IMR-90 (cell line): ENCODE measurements around the gene SLC9C2. TPM values are rescaled to one million over a fixed set of nuclear protein-coding genes. Genes with fewer than 3 reads are reported as not detected.

Source experiments
- ATAC-seq: fragments of 200-7000 bp; cut with Tn5 transposase; 2 replicates; pipeline ENCODE4 v1.9.1; 2020; ENCODE audit warnings: low read depth, mild to moderate bottlenecking, moderate library complexity
- BruUV-seq: library from RNA; stranded (reverse); fragments of 400-500 nt; replicated peaks from 2 replicates; lab custom pipeline; 2021; lab: Mats Ljungman, UMichigan
- CTCF ChIA-PET: fragments of 300-600 bp; formaldehyde crosslinking; extraction: SDS; loops from one replicate; lab custom pipeline; 2021; ENCODE audit warnings: antibody characterized with exemption; lab: Yijun Ruan, JAX
- POLR2A ChIA-PET: fragments of 300-600 bp; sonication (Branson Sonifier 250); formaldehyde crosslinking; loops from one replicate; lab custom pipeline; 2022; ENCODE audit warnings: antibody characterized with exemption; ENCODE audit not compliant: unreplicated experiment; lab: Charles Lee
- DNase-seq: peaks from one replicate; pipeline ENCODE4 v3.0.0; 2013
- H2AFZ ChIP-seq: replicated peaks from 2 replicates; pipeline ENCODE3; 2013; ENCODE audit warnings: low read length, mild to moderate bottlenecking; ENCODE audit not compliant: poor library complexity
- H2AK5ac ChIP-seq: 2 replicates; pipeline ENCODE4 v1.6.1; 2013; ENCODE audit warnings: low read depth, low read length, inconsistent platforms
- H2AK9ac ChIP-seq: replicated peaks from 2 replicates; pipeline ENCODE3; 2013; ENCODE audit warnings: mild to moderate bottlenecking, low read depth, low read length, moderate library complexity; ENCODE audit not compliant: poor library complexity
- H2BK120ac ChIP-seq: 2 replicates; pipeline ENCODE4 v1.6.1; 2013; ENCODE audit warnings: low read depth, low read length, inconsistent platforms
- H2BK15ac ChIP-seq: 3 replicates; pipeline ENCODE4 v1.6.1; 2013; ENCODE audit warnings: low read depth, low read length, inconsistent platforms
- H2BK20ac ChIP-seq: 2 replicates; pipeline ENCODE4 v1.6.1; 2013; ENCODE audit warnings: low read depth, mild to moderate bottlenecking, inconsistent platforms, low read length, moderate library complexity
- H2BK5ac ChIP-seq: 2 replicates; pipeline ENCODE4 v1.6.1; 2013; ENCODE audit warnings: mild to moderate bottlenecking, low read depth, low read length, inconsistent platforms; ENCODE audit not compliant: poor library complexity, severe bottlenecking
- H3K14ac ChIP-seq: replicated peaks from 2 replicates; pipeline ENCODE4 v1.6.1; 2013; ENCODE audit warnings: low read depth, low read length, inconsistent platforms
- H3K18ac ChIP-seq: 2 replicates; pipeline ENCODE4 v1.6.1; 2013; ENCODE audit warnings: low read depth, low read length, control low read depth
- H3K23ac ChIP-seq: 2 replicates; pipeline ENCODE4 v1.6.1; 2013; ENCODE audit warnings: low read depth, low read length, inconsistent platforms
- H3K27ac ChIP-seq: 2 replicates; pipeline ENCODE4 v1.5.1; 2013; ENCODE audit warnings: mild to moderate bottlenecking, control low read depth, low read length; ENCODE audit not compliant: insufficient read depth
- H3K27me3 ChIP-seq: 2 replicates; pipeline ENCODE4 v1.6.1; 2013; ENCODE audit warnings: low read length; ENCODE audit not compliant: control insufficient read depth, insufficient read depth
- H3K36me3 ChIP-seq: 2 replicates; pipeline ENCODE4 v1.6.1; 2013; ENCODE audit warnings: low read length, mixed read lengths; ENCODE audit not compliant: control insufficient read depth, insufficient read depth
- H3K4ac ChIP-seq: 2 replicates; pipeline ENCODE4 v1.6.1; 2013; ENCODE audit warnings: low read depth, low read length, inconsistent platforms
- H3K4me1 ChIP-seq: 2 replicates; pipeline ENCODE4 v1.6.1; 2013; ENCODE audit warnings: low read length, mixed read lengths; ENCODE audit not compliant: control insufficient read depth, insufficient read depth
- H3K4me2 ChIP-seq: 2 replicates; pipeline ENCODE4 v1.6.1; 2013; ENCODE audit warnings: low read depth, mild to moderate bottlenecking, control low read depth, low read length, moderate library complexity
- H3K4me3 ChIP-seq: 2 replicates; pipeline ENCODE4 v1.5.1; 2013; ENCODE audit warnings: low read depth, mild to moderate bottlenecking, control low read depth, low read length, moderate library complexity; ENCODE audit not compliant: insufficient read depth
- H3K56ac ChIP-seq: 2 replicates; pipeline ENCODE4 v1.6.1; 2013; ENCODE audit warnings: low read length, inconsistent platforms; ENCODE audit not compliant: insufficient read depth; ENCODE audit errors: extremely low read depth
- H3K79me1 ChIP-seq, 2 experiments: 2 replicates each; pipeline ENCODE4 v1.6.1; 2013; ENCODE audit warnings: low read length in 2 of 2, inconsistent platforms in 1 of 2, low read depth in 1 of 2
- H3K9ac ChIP-seq: 2 replicates; pipeline ENCODE4 v1.6.1; 2013; ENCODE audit warnings: low read depth, low read length, control low read depth
- H3K9me1 ChIP-seq: 2 replicates; pipeline ENCODE4 v1.6.1; 2013; ENCODE audit warnings: low read length, inconsistent platforms; ENCODE audit not compliant: insufficient read depth
- H3K9me3 ChIP-seq: 2 replicates; pipeline ENCODE4 v1.6.1; 2013; ENCODE audit warnings: low read length; ENCODE audit not compliant: control insufficient read depth, insufficient read depth
- H4K20me1 ChIP-seq: 2 replicates; pipeline ENCODE4 v1.6.1; 2013; ENCODE audit warnings: low read length, inconsistent platforms; ENCODE audit not compliant: insufficient read depth
- H4K5ac ChIP-seq: 2 replicates; pipeline ENCODE4 v1.6.1; 2013; ENCODE audit warnings: mild to moderate bottlenecking, low read depth, low read length, control low read depth
- H4K8ac ChIP-seq, 2 experiments: 2 replicates each; pipeline ENCODE4 v1.6.1; 2013; ENCODE audit warnings: low read depth in 2 of 2, low read length in 2 of 2, control low read depth in 1 of 2, inconsistent platforms in 1 of 2
- H4K91ac ChIP-seq: 2 replicates; pipeline ENCODE4 v1.6.1; 2013; ENCODE audit warnings: low read depth, low read length, inconsistent platforms; ENCODE audit not compliant: insufficient read depth
- BHLHE40 ChIP-seq: fragments of 150-350 bp; IDR thresholded peaks from 2 replicates; pipeline ENCODE4 v1.6.1; 2016; ENCODE audit warnings: mild to moderate bottlenecking, low read depth, low read length
- CEBPB ChIP-seq: IDR thresholded peaks from 2 replicates; pipeline ENCODE4 v1.6.1; 2012; ENCODE audit warnings: low read depth, low read length, improper control_type of control experiment
- CTCF ChIP-seq: conservative IDR thresholded peaks from 2 replicates; pipeline ENCODE4 v1.5.1; 2012; ENCODE audit warnings: mild to moderate bottlenecking, low read depth, low read length, improper control_type of control experiment
- FOS ChIP-seq: fragments of 150-350 bp; IDR thresholded peaks from 2 replicates; pipeline ENCODE4 v1.6.1; 2016; ENCODE audit warnings: low read depth, low read length
- MAZ ChIP-seq: IDR thresholded peaks from 2 replicates; pipeline ENCODE4 v1.6.1; 2012; ENCODE audit warnings: low read depth, mild to moderate bottlenecking, low read length, improper control_type of control experiment, moderate library complexity, borderline replicate concordance
- MXI1 ChIP-seq: IDR thresholded peaks from 2 replicates; pipeline ENCODE4 v1.6.1; 2012; ENCODE audit warnings: low read depth, mild to moderate bottlenecking, low read length, moderate library complexity, borderline replicate concordance
- NFE2L2 ChIP-seq: fragments of 150-350 bp; IDR thresholded peaks from 2 replicates; pipeline ENCODE4 v1.6.1; 2016; ENCODE audit warnings: low read depth, mild to moderate bottlenecking, low read length
- RAD21 ChIP-seq: IDR thresholded peaks from 2 replicates; pipeline ENCODE4 v1.6.1; 2012; ENCODE audit warnings: low read length, improper control_type of control experiment
- RCOR1 ChIP-seq: IDR thresholded peaks from 2 replicates; pipeline ENCODE4 v1.6.1; 2012; ENCODE audit warnings: mild to moderate bottlenecking, low read length, improper control_type of control experiment; ENCODE audit not compliant: insufficient replicate concordance
- RFX5 ChIP-seq: IDR thresholded peaks from 2 replicates; pipeline ENCODE4 v1.8.0; 2012; ENCODE audit warnings: low read depth, mild to moderate bottlenecking, low read length, moderate library complexity
- SMC3 ChIP-seq: fragments of 150-350 bp; IDR thresholded peaks from 2 replicates; pipeline ENCODE4 v1.6.1; 2016; ENCODE audit warnings: low read depth, mild to moderate bottlenecking, antibody characterized with exemption, low read length, moderate library complexity
- WGBS, 2 experiments: methylation state at CpG; one replicate each; pipeline versions ENCODE4 v1.1.5 to v1.1.7; 2013; ENCODE audit warnings: missing lambda C conversion rate in 2 of 2; ENCODE audit not compliant: insufficient read length in 1 of 2; ENCODE audit errors: extremely low coverage in 2 of 2; 5-methylcytosine and 5-hydroxymethylcytosine counted together
- dilution Hi-C: fragments of 300-500 bp; cut with HindIII; formaldehyde crosslinking; loops from one replicate; pipeline ENCODE4 v1.14.3; 2018; ENCODE audit warnings: low sequenced_read_pairs; ENCODE audit not compliant: unreplicated experiment
- in situ Hi-C: fragments of 300-500 bp; cut with MboI; formaldehyde crosslinking; loops from 3 replicates; pipeline ENCODE4 v1.14.3; 2019; ENCODE audit warnings: low sequenced_read_pairs, inconsistent platforms, mixed read lengths
- intact Hi-C: fragments of 100-400 bp; cut with micrococcal nuclease; formaldehyde crosslinking; loops from 2 replicates; pipeline ENCODE4 v1.10.0; 2022
- polyA plus RNA-seq, 3 experiments: library from polyadenylated mRNA; depleted of rRNA; stranded (reverse); fragments of >200 nt; gene quantifications; 2 replicates each; pipeline ENCODE4 v1.2.3, GENCODE V29; 2012; ENCODE audit warnings: low replicate concordance in 1 of 3
- total RNA-seq: library from RNA; depleted of rRNA; stranded (reverse); fragments of >200 nt; gene quantifications from 2 replicates; pipeline ENCODE4 v1.2.3, GENCODE V29; 2012

Gene SLC9C2
- total and polyA plus RNA-seq, 2 of the 4 experiments (the other 2 are of a cell fraction): not detected

DNA sequence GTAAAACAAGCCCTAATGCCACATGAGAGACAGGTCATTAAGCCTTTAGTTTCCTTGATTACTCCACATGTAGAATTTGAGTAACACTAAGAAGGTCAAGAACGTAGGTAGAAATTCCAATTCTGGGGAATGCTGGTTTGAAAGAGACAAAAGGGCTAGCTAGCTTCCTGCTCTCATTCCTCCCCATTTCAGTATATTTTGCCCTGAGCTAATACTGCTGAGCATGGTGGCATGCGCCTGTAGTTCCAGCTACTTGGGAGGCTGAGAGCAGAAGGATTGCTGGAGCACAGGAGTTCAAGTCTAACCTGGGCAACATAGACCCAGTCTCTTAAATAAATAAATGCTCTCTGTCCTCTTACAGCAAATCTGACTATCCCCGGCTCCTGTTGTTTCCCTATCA lies 112.9 kb downstream of the SLC9C2 start:
- no peak overlapping the region for H2AK9ac ChIP-seq
- H4K8ac ChIP-seq: no peak overlapping the region
- H3K4ac ChIP-seq: no peak overlapping the region
- no TSS peak for BruUV-seq
- ATAC-seq (peak; percentile 56), DNase-seq (no peak)
- CTCF ChIA-PET: no interaction called here
- POLR2A ChIA-PET: interaction anchor here (1.0 kb wide), 1 partner anchor 11 kb away, joined by 3 read pairs; no protein-coding TSS in a partner anchor
- H3K36me3 ChIP-seq: peaks cover 31% of the 10 kb centered on the region
- H3K23ac ChIP-seq: no peak overlapping the region
- H2AFZ ChIP-seq: no peak overlapping the region
- H3K18ac ChIP-seq: no peak overlapping the region
- H2BK15ac ChIP-seq: no peak overlapping the region
- H3K9ac ChIP-seq: no peak overlapping the region
- H3K27ac ChIP-seq: peak overlapping the region; percentile 49; the same call in 1 of the 2 replicates
- no peak overlapping the region for H2AK5ac ChIP-seq
- in situ Hi-C loops (no loop called here), intact Hi-C loops (no loop called here), dilution Hi-C loops (no loop called here)
- no peak overlapping the region for H3K4me2 ChIP-seq
- H4K20me1 ChIP-seq: no peaks in the 10 kb centered on the region
- no peak overlapping the region for H3K56ac ChIP-seq
- H3K9me3 ChIP-seq: no peaks in the 10 kb centered on the region
- WGBS, 2 experiments: no CpG with 5 or more reads among the region's 3 CpGs
- H4K5ac ChIP-seq: peak overlapping the region; percentile 35; the same call in 1 of the 2 replicates
- no peak overlapping the region; the same call in 1 of the 2 replicates for H3K14ac ChIP-seq
- no peaks in the 10 kb centered on the region for H3K27me3 ChIP-seq
- no peak for TF ChIP-seq CEBPB
- TF ChIP-seq SMC3: no peak
- TF ChIP-seq CTCF: no peak
- no peak for TF ChIP-seq MXI1
- TF ChIP-seq NFE2L2: no peak
- no peak for TF ChIP-seq MAZ
- TF ChIP-seq RAD21: no peak
- TF ChIP-seq RCOR1: no peak
- TF ChIP-seq FOS: no peak
- TF ChIP-seq RFX5: no peak
- TF ChIP-seq BHLHE40: no peak
- no peaks in the 10 kb centered on the region for H3K4me1 ChIP-seq
- no peak overlapping the region for H3K4me3 ChIP-seq
- H3K9me1 ChIP-seq: peaks cover 2% of the 10 kb centered on the region; the same call in 1 of the 2 replicates
- H4K91ac ChIP-seq: no peak overlapping the region
- no peak overlapping the region for H2BK20ac ChIP-seq
- no peak overlapping the region for H2BK120ac ChIP-seq
- H2BK5ac ChIP-seq: no peak overlapping the region
- no peaks in the 10 kb centered on the region for H3K79me1 ChIP-seq
